Measurements from ENCODE around the gene TMEM126B.

TMEM126B gene

DNA sequence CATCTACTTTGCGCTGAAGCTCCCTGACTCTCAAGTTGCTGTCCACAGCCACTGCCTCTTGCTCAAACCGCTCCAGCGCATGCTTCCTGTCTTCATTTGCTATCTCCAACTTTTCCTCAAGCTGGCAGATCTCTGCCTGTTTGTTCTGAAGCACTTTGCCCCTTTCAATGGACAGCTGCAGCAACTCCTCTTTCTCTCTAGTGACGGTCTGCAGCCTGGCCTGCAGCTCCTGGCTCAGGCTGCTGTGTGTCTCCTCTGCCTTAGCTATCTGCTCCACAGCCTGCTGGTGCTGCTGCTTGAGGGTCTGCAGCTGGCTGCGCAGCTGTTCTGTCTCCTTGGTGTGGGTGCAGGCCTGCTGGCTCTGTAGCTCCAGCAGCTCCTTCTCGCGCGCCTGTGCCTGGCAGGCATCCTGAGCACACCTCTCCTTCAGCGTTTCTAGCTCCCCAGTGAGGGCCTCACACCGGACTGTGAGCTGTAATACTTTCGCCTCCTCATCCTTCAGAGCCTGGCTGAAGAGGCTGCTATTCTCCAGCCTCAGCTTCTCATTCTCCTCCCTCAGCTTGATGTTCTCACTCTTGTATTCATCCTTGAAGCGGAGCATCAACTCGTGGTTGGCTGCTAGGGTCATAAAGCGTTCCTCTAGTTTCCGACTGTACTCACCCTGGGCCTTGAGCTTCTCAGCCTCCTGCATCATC, 56.9 kb downstream of the TMEM126B start:
- peak; percentile 78 for DNase-seq

DNA sequence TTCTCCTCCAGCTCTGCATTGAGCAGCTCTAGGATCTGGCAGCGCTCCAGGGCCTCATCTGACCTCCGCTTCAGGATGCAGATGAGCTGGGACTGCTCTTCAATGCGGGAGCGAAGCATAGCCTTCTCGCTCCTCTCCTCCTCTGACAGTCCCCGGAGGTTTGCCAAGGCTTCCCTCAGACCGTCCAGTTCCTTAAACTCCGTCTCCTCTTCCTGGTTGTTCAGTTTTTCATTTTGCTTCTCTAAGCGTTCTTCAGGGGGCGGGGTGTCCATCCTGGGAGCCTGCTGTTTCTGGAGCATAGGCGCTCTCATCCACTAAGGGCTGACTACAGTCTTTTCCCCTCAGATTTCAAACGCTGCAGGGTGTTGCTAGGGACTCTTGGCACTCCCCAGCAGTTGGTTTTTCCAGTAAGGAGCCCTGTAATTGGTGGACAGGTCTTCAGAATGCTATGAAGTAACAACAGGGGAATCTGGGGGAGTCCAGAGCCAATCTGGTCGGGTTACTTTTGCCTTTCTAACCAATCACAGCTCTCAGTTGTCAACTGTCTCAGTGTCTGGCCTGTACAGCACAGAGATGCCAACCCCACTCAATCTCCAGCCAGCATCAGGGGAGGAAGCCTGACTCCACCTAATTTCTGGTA, 57.5 kb downstream of the TMEM126B start, which contains the start of gene CCDC89:
Gene CCDC89 (minus strand): TSS at position 376 of the 640 bp plus-strand sequence. CDS start 65 bp downstream, at position 311.
- peak; percentile 80 for DNase-seq
